Epidermal melanocyte (primary cell): ENCODE data around the gene NUCB1.
A peak's percentile ranks its signal among the peaks of the same experiment; 100 is the strongest.
"Not testable (repeated sequence)": the region's sequence is repeated elsewhere in the genome, so short reads cannot be mapped to it uniquely, and the experiment has no call there.

Experiments used
- DNase-seq: peaks from one replicate; pipeline ENCODE4 v3.0.0; 2011; ENCODE audit warnings: low spot score; ENCODE audit not compliant: insufficient read length

NUCB1 gene

GRCh38 chr19:48899781-48900476, at the start of gene NUCB1:
Gene NUCB1 (plus strand): TSS chr19:48900312. CDS start chr19:48900797, 485 bp downstream.
- peak; percentile 100 for DNase-seq

GRCh38 chr19:48852292-48852691, 47.8 kb upstream of the NUCB1 start:
- DNase-seq: no peak

GRCh38 chr19:48853483-48853882, 46.6 kb upstream of the NUCB1 start:
- no peak for DNase-seq

GRCh38 chr19:48854103-48854502, 46.0 kb upstream of the NUCB1 start:
- no peak for DNase-seq

GRCh38 chr19:48856921-48857320, 43.2 kb upstream of the NUCB1 start:
- DNase-seq: no peak

GRCh38 chr19:48858984-48859710, 41.0 kb upstream of the NUCB1 start:
- DNase-seq: no peak

DNA sequence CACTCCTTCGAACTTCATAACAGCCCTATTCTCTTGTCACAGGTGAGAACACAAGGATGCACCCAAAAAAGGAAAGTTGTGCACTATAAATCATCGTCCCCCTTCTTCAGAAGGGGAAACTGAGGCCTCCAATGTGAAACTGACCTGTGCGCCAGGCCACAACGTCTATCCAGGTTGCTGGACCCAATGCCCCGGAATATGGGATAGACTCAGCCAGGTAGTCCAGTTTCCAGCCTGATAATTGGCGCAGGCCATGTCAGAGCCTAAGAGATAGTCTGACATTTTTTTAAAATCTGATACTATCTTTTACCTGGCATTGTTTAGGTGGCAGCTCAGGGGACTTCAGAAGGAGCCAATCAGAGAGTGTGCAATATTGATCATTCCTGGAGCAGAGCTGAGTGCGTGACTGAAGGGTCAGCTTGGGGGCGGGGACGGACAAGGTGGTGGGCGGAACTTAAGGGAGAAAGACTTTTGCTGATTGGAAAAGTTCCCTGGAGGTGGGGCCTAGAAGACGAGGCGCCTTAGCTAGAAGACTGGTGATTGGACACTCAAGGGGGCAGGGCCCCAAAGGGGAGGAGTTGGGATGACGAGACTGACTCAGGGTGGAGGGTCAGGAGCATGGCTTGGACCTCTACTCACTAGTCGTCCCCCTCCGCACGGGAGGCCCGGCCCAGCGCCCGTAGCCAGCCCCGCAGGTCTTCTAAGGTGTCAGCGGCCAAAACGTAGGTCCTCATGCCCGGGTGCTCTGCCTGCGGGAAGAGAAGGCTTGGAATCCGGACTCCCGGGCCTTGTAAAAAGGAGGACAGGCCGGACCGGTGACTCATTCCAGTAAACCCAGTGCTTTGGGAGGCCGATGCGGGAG, 40.2 kb upstream of the NUCB1 start:
- no peak for DNase-seq

GRCh38 chr19:48861313-48861712, 38.8 kb upstream of the NUCB1 start:
- DNase-seq: no peak

DNA sequence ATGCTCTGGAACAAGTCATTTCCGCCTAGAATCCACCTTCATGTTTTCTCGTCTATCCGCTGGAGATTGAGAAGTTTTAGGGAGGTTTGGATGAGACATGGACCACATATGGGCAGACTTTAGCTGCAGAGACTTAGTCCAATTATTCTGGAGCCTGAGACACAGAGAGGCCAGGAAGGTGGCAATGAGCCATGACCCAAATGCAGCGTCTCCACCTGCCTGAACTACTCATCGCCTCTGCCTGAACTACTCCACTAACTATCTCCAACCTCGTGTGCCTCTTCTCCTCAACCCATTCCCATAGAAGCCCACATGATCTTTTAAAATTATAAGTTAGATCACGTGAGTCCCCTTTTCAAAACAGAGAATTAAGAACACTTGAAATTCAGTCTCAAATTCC, 37.3 kb upstream of the NUCB1 start:
- no peak for DNase-seq

GRCh38 chr19:48866692-48867091, 33.4 kb upstream of the NUCB1 start:
- DNase-seq: no peak

DNA sequence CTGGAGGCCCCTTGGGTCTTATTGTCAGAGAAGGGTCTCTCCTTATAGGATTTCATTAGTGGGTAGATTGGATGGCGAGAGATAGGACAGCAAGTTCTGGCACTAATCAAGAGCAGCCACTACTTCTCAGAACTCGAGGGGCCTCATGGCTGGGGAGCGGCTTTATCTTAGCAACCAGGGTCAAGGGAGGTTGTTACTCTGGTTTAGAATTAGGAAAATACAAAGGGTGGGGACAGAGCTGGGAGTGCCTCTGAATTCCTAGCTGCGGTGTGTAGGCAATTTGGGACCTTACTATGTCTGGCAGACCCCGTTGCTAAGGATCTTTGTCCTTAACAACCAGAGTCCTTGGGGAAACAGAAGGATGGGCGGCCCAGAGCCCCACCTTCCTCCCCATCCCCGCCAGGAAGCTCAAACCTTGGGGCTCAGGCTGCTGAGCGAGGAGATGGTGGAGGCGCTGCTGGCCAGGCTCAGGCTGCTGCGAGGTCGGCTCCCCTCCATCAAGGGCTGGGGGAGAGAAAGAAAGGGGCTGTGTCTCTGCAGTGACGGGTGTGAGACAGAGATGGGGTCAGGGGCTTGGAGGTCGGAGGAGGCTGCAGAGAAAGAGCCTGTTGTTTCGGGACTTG, 32.9 kb upstream of the NUCB1 start:
- no peak for DNase-seq

DNA sequence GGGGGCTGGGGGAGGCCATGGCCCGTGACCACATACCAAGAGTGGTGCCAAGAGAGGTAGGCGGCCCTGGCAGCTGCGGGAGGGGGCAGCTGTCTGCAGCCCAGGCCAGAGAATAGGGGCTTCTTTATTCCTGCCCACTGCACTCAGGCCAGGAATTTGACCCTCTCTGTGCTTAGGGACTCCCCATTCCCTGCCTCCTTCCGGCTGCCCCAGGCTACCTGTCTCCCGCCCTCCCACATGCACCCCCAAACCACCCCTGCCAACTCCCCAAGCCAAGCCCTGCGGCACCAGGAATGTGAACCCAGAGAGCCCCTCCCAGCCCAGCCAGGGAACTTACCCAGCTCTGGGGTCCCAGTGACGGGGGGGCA, 32.4 kb upstream of the NUCB1 start:
- DNase-seq: no peak

DNA sequence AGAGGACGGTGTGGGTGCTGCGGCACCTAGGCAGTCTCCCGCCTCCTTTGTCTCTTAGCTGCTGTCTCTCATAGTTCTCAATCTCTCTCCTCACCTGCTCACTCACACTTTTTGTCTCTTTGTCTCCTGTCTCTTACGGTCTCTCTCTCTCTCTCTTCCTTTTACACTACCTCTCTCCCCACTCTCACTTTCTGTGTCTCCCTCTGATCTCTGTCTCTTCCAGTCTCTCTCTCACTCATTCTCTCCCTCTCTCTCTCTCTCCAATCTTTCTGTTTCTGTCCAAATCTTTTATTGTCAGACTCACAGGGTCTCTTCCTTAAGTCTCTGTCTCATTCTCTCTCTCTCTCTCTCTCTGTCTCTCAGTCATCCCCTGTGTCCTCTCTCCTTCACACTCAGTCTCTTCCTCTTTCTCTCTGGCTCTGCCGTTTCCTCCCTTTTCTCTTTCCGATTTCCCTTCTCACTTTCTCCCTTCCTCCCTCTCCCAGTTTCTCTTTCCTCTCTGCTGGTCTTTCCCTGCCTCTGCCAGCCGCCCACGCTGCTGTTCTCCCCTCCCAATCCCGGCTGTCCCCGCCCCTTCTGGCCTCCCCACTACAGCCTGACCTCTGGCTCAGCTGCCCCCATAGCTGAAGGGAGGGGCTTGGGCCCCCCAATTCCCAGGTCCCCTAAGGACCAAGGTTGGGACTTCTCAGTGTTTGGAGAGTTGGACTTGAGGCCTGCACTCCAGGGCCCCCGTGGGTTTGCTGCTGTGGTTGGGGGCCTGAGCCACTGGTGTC, 31.8 kb upstream of the NUCB1 start, which contains the start of gene PLEKHA4:
Gene PLEKHA4, minus strand, starts transcription at position 504 of the 773 bp plus-strand sequence. CDS start 997 bp downstream, outside the sequence.
- no peak for DNase-seq

- DNase-seq: no peak
These were observed 30.1 kb upstream of the NUCB1 start for GRCh38 chr19:48870048-48870447.

- not testable (repeated sequence) for DNase-seq
These were observed 28.5 kb upstream of the NUCB1 start for GRCh38 chr19:48871471-48872181.

GRCh38 chr19:48872182-48872883, 27.8 kb upstream of the NUCB1 start, which contains the start of gene PPP1R15A:
Gene PPP1R15A (plus strand): TSS chr19:48872421. CDS start chr19:48873234, 813 bp downstream.
- DNase-seq: peak; percentile 91

- DNase-seq: peak; percentile 88
These were observed 27.1 kb upstream of the NUCB1 start for GRCh38 chr19:48872884-48873475.

DNA sequence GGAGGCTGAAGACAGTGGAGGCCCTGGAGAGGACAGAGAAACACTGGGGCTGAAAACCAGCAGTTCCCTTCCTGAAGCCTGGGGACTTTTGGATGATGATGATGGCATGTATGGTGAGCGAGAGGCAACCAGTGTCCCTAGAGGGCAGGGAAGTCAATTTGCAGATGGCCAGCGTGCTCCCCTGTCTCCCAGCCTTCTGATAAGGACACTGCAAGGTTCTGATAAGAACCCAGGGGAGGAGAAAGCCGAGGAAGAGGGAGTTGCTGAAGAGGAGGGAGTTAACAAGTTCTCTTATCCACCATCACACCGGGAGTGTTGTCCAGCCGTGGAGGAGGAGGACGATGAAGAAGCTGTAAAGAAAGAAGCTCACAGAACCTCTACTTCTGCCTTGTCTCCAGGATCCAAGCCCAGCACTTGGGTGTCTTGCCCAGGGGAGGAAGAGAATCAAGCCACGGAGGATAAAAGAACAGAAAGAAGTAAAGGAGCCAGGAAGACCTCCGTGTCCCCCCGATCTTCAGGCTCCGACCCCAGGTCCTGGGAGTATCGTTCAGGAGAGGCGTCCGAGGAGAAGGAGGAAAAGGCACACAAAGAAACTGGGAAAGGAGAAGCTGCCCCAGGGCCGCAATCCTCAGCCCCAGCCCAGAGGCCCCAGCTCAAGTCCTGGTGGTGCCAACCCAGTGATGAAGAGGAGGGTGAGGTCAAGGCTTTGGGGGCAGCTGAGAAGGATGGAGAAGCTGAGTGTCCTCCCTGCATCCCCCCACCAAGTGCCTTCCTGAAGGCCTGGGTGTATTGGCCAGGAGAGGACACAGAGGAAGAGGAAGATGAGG, 26.4 kb upstream of the NUCB1 start:
- DNase-seq: no peak
